HG02798 (cell line): Measurements from ENCODE around the gene SAG.
A peak's percentile ranks its signal among the peaks of the same experiment; 100 is the strongest.
"Not testable (repeated sequence)": the region's sequence is repeated elsewhere in the genome, so short reads cannot be mapped to it uniquely, and the experiment has no call there.

Experiments
- ATAC-seq: cut with Tn5 transposase; IDR thresholded peaks from one replicate; pipeline ENCODE4 v1.9.1; 2021; ENCODE audit warnings: mild to moderate bottlenecking; ENCODE audit not compliant: unreplicated experiment, poor library complexity

Gene SAG

GRCh38 chr2:233328922-233329321, 21.3 kb downstream of the SAG start:
- no peak for ATAC-seq

- no peak for ATAC-seq
Observed at GRCh38 chr2:233329489-233330135, 22.0 kb downstream of the SAG start.

GRCh38 chr2:233331536-233331935, 23.9 kb downstream of the SAG start:
- ATAC-seq: peak; percentile 82

GRCh38 chr2:233332125-233332524, 24.5 kb downstream of the SAG start:
- no peak for ATAC-seq

- no peak for ATAC-seq
Observed at GRCh38 chr2:233334915-233335314, 27.3 kb downstream of the SAG start.

- not testable (repeated sequence) for ATAC-seq
Observed at GRCh38 chr2:233336091-233336490, 28.5 kb downstream of the SAG start.

GRCh38 chr2:233336541-233336940, 28.9 kb downstream of the SAG start:
- ATAC-seq: no peak

GRCh38 chr2:233338046-233338445, 30.4 kb downstream of the SAG start:
- no peak for ATAC-seq

GRCh38 chr2:233338812-233339368, 31.3 kb downstream of the SAG start:
- no peak for ATAC-seq

- ATAC-seq: no peak
Observed at GRCh38 chr2:233339427-233339826, 31.8 kb downstream of the SAG start.

- no peak for ATAC-seq
Observed at GRCh38 chr2:233341296-233341695, 33.7 kb downstream of the SAG start.

- no peak for ATAC-seq
Observed at GRCh38 chr2:233342301-233342700, 34.7 kb downstream of the SAG start.

- no peak for ATAC-seq
Observed at GRCh38 chr2:233343171-233343705, 35.6 kb downstream of the SAG start.

GRCh38 chr2:233346376-233346775, 38.8 kb downstream of the SAG start:
- no peak for ATAC-seq

- no peak for ATAC-seq
Observed at GRCh38 chr2:233346930-233347329, 39.3 kb downstream of the SAG start.

GRCh38 chr2:233349005-233349998, 41.7 kb downstream of the SAG start:
- ATAC-seq: peak; percentile 61

GRCh38 chr2:233350708-233351107, 43.1 kb downstream of the SAG start:
- ATAC-seq: no peak

GRCh38 chr2:233351423-233351822, 43.8 kb downstream of the SAG start:
- no peak for ATAC-seq

- ATAC-seq: no peak
Observed at GRCh38 chr2:233352141-233352842, 44.7 kb downstream of the SAG start.

- no peak for ATAC-seq
Observed at GRCh38 chr2:233353101-233353768, 45.6 kb downstream of the SAG start.
